Dermis blood vessel endothelial cell (primary cell): ENCODE results near the gene TRPM3. TPM values are rescaled to one million over a fixed set of nuclear protein-coding genes. Genes with fewer than 3 reads are reported as not detected.
A peak's percentile ranks its signal among the peaks of the same experiment; 100 is the strongest.

Experiments
- DNase-seq: peaks from one replicate; pipeline ENCODE4 v3.0.0; 2010
- total RNA-seq: library from RNA; depleted of rRNA; stranded (reverse); fragments of >200 nt; gene quantifications from 2 replicates; pipeline ENCODE4 v1.2.3, GENCODE V29; 2014

The TRPM3 gene
- total RNA-seq, 1 donor from 2014 or later: 1.4 TPM

DNA sequence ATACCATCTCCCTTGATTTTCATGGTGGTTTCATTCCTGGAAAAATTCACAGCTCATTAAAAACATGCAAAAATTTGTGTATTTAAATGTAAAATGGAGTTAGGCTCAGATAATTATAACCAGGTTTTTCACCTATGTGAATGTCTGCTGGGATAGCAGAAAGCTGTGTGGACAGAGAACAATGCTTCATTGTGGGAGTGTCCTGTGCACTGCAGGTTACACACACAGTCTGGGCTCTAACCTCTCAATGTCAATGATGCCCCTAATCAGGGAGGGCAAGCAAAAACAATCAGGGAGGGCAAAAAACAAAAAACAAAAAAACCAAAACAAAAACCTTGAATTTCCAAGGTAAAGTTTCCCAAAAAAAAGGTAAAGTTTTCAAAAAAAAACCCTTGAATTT, 548.1 kb downstream of the TRPM3 start:
- DNase-seq: no peak

DNA sequence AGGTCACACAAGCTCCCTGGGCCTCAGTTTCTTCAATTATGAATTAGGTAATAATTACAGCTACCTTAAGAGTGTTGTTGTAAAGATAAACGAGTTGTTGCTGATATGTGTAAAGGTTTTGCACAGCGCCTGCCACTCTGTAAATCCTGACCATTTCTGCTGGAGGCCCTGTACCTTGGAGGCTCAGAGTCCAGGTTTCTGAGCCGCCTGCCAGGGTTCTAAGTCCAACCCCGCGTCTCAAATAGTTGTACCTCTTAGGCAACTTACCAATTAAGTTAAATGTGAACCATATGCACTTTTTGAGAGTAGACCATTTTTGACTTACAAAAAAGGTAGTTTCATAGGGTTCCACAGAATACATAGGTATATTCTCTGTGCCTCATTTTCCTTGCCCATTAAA, 550.2 kb downstream of the TRPM3 start:
- no peak for DNase-seq

DNA sequence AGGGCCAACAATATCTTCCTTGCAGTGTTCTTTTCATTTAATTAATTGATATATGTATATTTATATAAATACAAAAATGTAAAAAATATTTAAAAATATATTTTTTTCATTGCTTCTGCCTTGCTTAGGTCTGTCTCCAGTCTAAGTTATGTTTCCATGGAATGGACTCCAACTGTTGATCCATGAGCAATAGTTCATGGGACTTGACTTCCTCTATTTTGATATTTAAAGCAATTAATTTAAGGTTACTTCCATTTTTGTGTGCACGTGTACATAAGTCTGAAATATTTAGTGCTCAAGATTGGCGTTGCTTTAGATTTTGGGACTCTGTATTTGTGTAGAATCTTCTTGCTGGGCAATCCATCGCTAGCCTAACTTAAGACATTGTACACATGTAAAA, 551.6 kb downstream of the TRPM3 start:
- no peak for DNase-seq

DNA sequence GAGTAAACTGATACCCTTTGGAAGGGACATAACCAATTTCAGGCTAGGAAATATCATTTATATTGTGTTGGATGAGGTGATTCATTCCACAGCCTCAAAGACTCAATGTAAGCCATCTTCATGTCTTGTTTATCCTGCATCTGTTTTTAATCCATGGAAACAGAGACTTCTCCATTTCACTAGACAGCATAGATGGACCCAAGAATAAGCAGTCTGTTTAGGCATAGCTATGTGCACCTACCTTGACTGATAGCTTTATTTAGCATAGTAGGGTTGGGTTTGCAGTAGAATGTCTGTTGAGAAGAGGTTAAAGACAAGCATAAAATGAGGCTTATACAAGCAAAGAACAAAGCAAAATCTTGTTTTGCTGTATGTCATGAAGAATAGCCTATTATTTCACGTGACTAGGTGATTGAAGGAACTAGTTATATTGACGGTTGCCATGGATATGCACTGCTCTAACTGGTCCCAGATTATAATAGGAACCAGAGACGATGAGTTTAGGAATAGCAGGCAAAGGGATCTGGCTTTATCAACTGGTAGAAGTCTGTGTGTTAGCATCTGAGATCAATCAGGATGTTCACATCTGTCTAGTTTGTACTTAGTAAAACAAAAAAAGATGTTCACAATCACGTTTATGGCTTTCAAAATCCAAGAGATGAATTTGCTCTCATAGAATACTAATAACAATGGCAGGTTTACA, 552.2 kb downstream of the TRPM3 start:
- DNase-seq: no peak

DNA sequence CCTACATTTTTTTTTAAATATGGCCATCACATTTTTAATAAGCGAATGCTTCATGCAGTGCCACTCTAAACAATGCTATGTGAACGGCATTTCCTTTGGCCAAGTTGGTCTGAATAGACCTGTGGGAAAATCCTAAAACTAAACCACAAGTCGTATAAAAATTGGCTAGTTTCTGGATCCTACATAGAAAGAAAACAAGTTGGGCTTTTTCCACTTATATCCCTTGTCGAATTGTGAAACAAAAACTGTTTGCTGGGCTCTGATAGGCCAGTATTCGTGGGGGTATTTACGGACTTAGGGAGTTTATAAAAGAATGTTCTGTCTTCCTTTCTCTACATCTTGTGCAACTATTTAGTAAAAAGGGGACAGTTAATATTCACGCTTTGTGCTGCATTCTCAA, 553.9 kb downstream of the TRPM3 start:
- no peak for DNase-seq

DNA sequence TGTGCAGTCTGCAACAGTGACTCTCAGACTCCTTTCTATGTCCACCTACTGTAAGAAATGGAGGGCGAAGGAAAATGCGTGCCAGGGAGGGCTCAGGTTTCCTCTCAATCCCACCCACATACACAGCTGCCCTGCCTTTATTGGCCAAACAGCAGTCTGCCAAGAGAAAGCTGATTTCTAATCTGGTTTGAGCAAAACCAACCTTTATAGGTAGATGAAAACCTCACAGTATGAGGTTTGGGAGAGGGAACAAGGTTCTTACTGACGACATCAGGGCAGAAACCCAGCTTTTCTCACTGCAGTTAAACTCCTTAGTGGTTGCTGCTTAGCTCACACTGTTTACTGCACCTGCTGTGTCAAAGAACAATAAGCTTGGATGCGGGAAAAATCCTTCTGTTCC, 554.7 kb downstream of the TRPM3 start:
- no peak for DNase-seq

DNA sequence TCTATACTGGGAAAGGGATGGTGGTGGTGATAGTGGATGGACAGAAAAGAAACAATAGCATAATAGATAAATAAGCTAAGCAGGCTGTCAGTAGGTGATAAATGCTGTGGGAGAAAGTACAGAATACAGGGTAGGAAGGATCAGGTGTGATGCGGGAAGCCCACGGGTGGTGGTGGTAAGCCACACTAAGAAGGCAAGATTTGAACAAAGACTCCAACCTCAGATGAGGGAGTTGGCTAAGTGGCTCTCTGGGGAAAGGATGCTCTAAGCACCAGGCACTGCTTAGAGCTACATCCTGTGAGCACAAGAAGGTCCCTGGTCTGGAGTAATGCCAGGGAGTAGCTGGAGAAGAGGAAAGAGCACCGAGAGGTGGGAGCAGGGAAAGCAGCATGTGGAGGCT, 555.4 kb downstream of the TRPM3 start:
- no peak for DNase-seq

DNA sequence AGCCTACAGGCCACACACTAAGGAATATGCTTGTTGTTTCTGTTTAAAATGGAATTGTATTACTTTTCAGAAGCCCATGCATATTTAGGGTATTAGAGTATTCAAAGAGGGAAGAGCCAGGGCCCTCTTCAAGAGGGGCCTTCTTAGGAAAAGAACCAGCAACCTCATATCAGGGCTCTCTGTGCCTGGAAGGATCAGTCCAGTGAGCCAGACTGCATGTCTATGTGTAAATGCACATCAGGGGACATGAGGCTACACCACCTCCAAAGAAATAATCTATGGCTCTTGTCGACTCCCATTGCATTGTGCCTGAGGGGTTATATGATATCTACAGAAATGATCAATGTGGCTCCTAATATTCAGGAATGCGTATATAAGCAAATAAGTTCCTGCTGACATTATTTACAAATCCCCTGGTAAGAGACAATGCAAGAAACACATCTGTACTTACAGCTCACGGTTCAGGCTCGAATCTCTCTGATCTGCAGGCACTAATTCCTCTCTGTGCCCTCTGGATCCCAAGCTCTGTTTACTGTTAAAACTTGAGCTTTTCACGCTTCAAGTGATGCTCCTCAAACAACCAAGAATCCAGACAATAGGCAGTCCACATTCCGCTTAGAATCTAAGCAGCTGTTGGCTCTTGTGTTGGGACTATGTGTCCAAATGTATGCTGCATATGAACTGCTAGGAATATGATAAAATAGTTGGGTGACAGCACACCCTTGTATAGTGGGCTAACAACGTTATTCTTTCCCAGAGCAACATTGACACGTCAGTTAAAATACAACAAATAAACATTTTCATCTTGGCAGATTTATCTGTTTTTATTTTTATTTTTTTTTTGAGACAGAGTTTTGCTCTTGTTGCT, 556.7 kb downstream of the TRPM3 start:
- DNase-seq: no peak

DNA sequence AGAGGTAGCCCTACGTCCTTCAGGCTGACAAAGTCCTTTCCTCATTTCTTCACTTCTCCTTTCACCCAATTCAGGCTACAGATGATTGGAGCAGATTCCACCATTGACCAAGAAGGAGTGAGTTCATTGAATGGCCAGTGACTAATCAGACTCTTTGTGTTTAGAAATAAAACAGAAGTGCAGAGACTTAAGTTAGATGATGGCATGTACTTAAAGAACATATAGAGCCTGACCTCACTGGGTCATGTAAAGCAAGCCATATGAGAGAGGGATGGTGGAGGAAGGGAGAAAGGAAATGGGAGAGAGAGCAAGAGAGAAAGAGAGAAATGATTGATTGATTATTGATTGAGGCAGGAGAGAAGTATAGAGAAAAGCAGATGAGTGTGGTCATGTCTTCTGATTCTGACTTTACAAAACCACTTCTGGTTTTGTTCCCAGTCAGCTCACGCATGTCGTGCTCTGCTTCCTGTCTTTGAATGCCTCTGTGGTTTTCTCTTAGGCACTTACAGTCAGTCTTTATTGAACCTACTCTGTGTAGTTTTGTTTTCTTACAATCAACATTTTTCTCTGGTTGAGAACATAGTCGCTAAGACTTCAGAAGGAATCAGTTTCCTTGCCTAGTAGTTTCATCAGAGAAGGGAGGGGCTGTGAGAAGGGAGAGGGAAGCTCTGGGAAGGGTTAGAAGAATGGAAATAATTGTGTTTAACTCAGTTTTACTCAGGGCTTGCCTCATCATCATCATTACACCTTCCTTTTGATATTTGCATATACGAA, 557.8 kb downstream of the TRPM3 start:
- peak; percentile 10 for DNase-seq

DNA sequence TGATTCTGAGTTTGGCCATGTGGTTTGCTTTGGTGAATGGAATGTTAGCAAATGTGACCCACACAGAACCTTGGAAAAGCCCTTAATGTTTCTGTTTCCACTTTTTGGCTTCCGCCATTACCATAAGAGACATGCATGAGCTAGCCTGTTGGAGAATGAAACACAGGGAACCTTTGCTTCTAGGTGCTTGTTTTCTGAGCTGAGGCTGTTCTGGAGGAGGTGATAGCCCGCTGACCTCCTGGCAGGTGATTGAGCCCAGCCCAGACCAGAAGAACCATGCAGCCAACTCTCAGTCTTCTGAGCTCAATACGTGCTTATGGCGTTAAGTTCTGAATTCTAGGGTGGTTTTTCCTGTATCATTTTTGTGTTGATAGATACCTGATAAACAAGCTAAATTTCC, 558.4 kb downstream of the TRPM3 start:
- DNase-seq: no peak

DNA sequence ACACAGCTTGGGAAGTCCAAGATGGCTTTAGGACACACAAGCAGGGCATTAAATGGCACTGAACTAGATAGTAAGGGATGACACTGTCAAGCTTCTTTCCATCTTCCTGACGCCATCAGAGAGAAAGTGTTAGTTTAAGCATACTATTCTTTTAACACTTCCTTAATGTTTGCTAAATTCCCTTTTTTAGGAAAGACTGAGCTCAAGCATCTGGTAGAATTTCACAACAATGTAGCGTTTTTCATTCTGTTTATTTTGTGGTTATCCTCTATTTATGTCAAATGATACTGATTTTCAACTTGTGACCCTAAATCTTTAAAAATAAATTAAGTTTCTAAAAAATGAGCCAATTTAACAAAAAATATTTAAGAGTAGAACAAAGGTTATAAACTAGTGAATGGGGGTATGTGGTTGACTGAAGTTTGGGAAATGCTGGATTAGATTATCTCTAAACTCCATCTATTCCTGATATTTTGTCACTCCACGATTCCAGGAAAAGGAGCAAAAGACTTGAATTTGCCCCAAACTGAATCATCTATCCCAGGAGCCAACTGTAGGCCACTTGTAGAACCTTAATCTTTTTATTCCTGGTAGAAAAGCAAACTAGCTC, 559.5 kb downstream of the TRPM3 start:
- no peak for DNase-seq

DNA sequence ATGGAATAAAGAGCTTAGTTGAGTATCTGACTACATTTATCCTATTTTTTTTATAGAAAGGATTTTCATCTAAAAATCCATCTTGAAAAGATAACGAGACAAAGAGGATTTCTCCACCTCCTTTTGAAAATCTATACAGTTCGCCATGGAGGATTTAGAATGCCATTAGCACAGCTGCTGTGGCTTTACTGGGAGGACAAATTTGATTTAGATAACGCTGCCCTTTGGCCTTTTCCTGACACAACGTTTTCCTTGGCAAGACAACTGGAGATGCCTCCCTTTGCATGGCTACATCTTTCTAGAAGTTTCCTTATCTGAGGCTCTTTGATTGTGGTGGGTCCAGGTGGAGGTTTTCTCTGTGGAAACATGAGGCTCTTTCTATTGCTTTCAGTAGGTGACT, 560.3 kb downstream of the TRPM3 start:
- no peak for DNase-seq

DNA sequence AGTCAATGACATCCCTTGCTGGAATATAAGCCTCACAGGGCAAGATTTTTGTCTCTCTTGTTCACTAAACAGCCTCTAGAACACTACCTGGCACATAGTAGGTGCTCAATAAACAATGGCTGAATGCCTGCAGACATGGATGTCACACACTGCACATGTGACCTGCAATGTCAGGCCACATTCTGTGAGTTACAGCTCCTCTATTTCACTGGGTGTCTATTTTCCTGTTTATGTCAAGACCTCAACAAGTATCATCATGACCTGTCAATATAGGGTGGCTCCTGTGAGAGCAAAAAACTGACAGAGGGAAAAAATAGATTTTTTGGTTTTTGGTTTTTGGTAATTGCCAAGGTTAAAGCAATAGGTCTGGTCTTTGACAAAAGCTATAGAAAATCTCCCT, 562.3 kb downstream of the TRPM3 start:
- DNase-seq: no peak

DNA sequence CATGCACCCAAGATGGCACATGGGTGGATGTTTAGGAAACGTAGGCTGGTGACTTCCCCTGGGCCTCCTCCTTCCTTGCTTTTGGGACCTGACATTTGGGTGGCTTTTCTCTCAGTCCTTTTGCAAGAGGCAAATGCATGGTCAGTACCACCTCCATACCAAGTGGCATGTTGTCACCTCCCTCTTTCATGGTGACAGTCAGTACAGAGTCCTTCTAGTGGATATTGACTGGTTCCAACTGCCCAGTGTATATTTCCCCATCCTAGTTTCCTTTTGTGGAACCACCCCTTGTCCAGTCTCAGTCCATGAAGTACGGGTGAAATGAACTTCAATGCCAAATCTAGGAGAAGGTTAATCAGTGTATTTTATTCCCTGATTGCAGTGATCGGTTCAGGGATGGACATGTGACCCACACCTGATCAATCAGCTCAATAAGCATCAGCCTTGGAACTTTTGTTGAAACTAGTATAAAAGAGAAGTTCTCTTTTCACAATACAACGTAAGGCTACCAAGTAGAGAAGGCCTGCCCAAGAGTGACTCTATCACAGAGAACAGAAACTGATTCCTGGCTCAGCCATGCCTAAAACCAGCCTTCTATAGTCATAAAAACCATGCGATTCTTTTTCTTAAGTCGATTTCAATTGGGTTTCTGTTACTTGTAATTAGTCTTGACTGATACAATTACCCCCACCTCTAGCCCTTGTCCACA, 563.6 kb downstream of the TRPM3 start:
- no peak for DNase-seq

DNA sequence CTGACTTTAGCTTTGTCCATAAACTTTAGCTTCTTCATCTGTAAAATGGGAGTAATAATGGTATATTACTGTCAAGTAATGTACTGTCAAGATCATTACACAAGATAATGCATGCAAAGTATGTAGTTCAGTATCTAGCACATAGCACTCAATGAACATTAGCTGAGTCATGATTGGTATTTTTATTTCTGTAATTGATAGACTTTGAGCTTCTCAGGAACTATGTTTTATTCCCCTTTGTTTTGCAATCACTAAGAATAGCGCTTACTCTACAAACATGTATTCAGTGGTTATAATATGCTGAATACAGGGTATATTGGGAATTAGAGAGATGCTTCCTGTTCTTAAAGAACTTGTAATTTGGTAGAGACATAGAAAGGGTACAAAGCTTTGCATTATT, 564.6 kb downstream of the TRPM3 start:
- no peak for DNase-seq

DNA sequence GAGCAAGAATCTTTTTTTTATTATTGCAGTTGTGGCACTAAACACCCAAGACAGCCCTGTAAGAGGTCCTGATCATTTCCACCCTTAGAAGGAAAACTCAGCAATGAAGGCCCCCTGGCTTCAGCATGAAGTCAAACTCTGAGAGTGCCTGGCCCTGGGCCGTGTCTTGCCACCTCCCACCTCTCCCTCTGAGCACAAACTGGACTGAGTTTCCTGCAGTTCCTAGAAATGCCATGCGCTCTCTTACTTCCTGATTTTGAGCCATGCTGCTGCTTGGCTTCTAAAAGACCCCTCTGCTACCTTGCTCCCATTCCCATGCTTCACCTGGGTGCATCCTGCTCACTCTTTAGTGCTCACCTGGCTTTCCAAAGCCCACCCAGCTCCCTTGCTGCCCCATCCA, 566.5 kb downstream of the TRPM3 start:
- no peak for DNase-seq

DNA sequence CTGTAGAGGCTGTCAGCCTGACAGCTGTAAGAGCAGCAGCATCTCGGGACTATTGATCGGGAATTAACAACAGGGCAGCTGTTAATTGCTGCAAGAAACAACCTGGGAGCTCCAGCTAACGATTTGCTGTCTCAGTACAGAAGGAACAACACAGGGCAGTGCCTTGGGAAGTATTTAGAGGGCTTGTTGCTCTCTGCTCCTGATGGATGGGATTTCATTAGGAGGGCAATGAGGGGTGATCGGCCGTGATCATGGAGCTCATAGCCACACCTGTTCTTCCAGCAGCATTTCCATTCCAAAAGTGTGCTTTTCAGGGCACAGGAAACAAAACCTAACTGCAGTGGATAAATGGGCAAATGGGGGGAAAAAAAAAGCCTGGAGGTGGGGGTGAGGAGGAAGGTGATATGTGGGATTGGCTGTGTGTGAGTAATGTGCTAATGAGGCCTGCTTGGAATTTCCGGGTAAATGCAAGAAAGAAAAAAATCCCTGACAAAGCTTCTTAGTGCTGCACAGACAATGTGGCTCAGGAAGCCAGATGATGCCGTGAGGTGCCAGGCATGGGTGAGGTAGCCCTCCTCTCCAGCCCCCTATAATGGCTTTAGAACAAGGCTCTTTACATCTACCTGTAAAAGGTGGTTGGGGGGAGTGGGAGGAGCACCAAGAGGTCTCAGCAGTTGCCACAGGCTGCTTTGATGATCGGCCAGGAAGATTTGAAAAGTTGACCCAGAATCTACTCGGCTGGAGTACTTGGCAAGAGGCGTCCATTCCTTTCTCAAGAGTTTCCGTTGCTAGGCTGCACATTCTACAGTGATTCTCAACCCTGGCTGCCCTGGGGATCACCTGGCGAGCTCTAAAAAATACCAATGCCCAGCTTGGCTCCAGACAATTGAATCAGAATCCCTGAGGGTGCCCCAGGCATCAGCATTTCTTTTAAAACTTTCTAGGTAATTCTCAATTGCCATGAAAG, 567.4 kb downstream of the TRPM3 start:
- peak; percentile 82 for DNase-seq

DNA sequence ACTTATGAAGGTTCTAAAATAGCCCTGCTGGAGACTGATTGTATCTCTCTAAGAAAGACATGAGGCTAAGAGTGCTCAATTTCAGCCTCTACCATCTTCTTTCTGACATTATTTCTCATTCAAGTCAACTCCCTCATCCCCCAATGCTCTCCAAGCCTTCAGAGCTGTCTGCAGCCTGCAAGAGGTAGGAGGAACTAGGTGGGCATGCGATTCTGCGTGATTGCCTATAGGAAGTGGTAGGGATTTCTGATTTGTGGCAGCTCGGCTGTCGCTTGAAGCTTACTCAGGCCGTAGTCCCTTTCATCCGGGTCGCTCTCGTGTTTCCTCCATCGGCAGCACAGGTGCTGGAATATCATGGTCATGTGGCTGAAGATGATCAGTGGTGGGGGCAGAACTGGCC, 568.9 kb downstream of the TRPM3 start:
- no peak for DNase-seq

DNA sequence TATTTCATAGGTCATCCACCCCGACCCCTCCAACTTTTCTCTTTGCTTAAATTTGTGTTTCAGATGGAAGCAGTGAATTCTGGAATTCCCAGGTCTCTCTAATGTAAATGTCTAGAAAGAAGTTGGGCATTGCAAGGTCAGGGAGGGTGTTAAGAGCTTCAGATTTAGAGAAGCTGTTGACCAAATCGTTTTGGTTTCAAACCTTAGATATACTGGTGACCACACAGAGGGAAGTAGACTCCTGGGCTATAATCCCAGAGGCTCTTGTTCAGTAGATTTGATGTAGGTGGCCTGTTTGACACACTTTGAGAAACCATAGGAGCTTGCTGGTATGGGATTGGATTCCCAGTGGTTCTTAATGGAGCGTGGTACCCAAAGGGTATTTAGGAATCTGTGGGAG, 569.6 kb downstream of the TRPM3 start:
- no peak for DNase-seq

DNA sequence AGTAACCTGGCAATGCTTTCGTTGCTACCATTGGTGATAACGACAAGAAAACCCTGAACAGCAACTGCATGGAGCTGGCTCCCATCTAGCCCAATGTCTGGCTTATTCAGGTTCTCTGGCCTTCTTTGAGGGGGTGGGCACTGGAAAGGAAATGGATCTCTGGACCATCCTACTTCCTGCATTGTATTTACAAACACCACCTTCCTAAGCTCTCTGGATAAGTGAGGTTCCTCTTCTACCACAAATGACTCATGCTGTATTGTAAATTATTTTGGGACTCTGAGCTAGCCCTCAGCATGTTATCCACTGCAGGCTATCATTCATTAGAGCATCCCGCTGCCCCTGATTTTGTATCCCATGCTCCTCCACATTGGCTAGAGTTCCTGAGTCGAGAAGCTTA, 570.0 kb downstream of the TRPM3 start:
- no peak for DNase-seq

DNA sequence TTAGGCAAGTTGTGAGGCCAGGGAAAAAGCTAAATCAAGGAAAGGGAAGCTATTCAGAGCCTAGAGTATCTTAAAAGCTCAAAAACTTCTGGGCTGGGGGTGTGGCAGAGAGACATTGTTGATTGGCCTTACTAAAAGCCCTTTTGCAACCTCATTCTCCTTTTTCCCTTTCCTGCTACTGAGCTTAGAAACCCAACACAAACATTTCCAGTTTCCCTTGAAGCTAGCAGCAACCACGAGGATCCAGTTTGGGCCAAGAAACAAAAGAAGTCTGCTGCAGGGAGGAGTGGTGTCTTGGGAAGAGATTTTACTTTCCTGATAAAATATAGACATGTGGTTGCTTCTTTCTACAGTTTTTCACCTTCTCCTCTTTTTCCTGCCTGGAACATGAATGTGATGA, 571.5 kb downstream of the TRPM3 start:
- DNase-seq: no peak
